ENCODE results near the gene GNAT2. TPM values are rescaled to one million over a fixed set of nuclear protein-coding genes. Genes with fewer than 3 reads are reported as not detected.
A peak's percentile ranks its signal among the peaks of the same experiment; 100 is the strongest.

The GNAT2 gene
- total RNA-seq, 1 experiment from 2014 or later: 0.52 TPM

DNA sequence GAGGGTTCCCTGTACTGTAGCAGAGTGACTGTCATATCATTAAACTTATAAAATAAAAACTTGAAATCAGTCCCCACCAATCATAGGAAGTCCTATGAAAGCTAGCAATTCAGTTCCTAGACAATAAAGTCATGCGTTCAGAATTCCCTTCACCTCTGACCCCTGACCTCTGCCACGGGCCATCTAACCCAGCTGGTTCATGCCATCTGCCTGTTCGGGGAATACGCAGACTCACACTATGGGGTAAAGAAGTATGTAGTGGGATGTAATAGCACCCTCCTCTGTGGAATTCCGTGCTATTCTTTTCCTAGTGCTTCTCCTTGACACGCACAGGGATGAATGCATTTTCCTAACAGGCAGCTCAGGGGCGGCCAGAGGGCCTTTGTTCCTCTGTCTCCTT lies 38.6 kb upstream of the GNAT2 start:
- Histone ChIP-seq H2AFZ (no peak overlapping the region), H3K9me3 (ENCODE audit: insufficient read depth, low read depth) (0 out of 2 replicates have a peak, but pooled peaks cover 3% of the 10 kb centered on the region), H3K4me1 (replicated peaks; ENCODE audit: insufficient read depth) (peaks cover 45% of the 10 kb centered on the region), H3K4me2 (peak overlapping the region; percentile 28), H3F3A (ENCODE audit: insufficient read depth, low read depth) (peaks cover 22% of the 10 kb centered on the region; the same call in 1 of the 2 replicates), H3K27ac (no peak overlapping the region), H3K4me3 (no peak overlapping the region), H3K27me3 (ENCODE audit: insufficient read depth, low read depth) (no peaks in the 10 kb centered on the region), H3K36me3 (ENCODE audit: low read depth) (no peaks in the 10 kb centered on the region), H4K20me1 (ENCODE audit: insufficient read depth) (no peaks in the 10 kb centered on the region), H3K9me2 (ENCODE audit: insufficient read depth) (no peaks in the 10 kb centered on the region), H3K79me2 (ENCODE audit: low read depth) (no peaks in the 10 kb centered on the region)
- intact Hi-C loops (cut with micrococcal nuclease; ENCODE audit: unreplicated experiment): loop anchor here (5.0 kb wide), 1 partner anchor 59 kb away; no protein-coding TSS in a partner anchor
- no TSS peak for BruUV-seq (replicated peaks)
- DNase-seq: peak in 1 of 2 experiments; percentile 21
- CTCF ChIA-PET: no interaction called here
- POLR2A ChIA-PET (ENCODE audit: unreplicated experiment): no interaction called here
- no peak for TF ChIP-seq EZH2 (IDR thresholded peaks at IDR 0.05; ENCODE audit: low read depth)
- TF ChIP-seq, protein P1, sequence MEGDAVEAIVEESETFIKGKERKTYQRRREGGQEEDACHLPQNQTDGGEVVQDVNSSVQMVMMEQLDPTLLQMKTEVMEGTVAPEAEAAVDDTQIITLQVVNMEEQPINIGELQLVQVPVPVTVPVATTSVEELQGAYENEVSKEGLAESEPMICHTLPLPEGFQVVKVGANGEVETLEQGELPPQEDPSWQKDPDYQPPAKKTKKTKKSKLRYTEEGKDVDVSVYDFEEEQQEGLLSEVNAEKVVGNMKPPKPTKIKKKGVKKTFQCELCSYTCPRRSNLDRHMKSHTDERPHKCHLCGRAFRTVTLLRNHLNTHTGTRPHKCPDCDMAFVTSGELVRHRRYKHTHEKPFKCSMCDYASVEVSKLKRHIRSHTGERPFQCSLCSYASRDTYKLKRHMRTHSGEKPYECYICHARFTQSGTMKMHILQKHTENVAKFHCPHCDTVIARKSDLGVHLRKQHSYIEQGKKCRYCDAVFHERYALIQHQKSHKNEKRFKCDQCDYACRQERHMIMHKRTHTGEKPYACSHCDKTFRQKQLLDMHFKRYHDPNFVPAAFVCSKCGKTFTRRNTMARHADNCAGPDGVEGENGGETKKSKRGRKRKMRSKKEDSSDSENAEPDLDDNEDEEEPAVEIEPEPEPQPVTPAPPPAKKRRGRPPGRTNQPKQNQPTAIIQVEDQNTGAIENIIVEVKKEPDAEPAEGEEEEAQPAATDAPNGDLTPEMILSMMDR (conservative IDR thresholded peaks at IDR 0.05): no peak

DNA sequence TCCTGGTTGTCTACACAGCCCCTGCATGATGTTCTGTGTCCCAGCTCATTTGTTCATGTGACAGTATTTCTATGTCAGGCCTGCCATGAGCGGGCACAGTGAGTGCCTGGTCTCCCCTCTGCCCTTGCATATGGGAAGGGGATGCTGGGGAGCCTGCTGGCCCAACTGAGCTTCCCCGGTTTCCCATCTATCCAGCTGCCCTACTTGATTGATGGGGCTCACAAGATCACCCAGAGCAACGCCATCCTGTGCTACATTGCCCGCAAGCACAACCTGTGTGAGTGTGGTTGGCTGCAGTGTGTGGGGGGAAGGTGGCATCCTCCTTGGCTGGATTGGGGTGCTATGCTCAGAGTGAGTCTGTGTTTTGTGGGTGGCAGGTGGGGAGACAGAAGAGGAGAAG lies 38.0 kb upstream of the GNAT2 start:
- intact Hi-C loops (cut with micrococcal nuclease; ENCODE audit: unreplicated experiment): loop anchor here (5.0 kb wide), 1 partner anchor 60 kb away; no protein-coding TSS in a partner anchor
- BruUV-seq (replicated peaks): no TSS peak
- Histone ChIP-seq H3K4me3 (no peak overlapping the region), H3K4me1 (replicated peaks; ENCODE audit: insufficient read depth) (peaks cover 51% of the 10 kb centered on the region), H3K4me2 (peak overlapping the region; percentile 11; the same call in 1 of the 2 replicates), H3K9me2 (ENCODE audit: insufficient read depth) (no peaks in the 10 kb centered on the region), H3K36me3 (ENCODE audit: low read depth) (no peaks in the 10 kb centered on the region), H2AFZ (no peak overlapping the region), H3K79me2 (ENCODE audit: low read depth) (no peaks in the 10 kb centered on the region), H3K9me3 (ENCODE audit: insufficient read depth, low read depth) (0 out of 2 replicates have a peak, but pooled peaks cover 3% of the 10 kb centered on the region), H3K27me3 (ENCODE audit: insufficient read depth, low read depth) (no peaks in the 10 kb centered on the region), H3K27ac (no peak overlapping the region), H4K20me1 (ENCODE audit: insufficient read depth) (no peaks in the 10 kb centered on the region), H3F3A (ENCODE audit: insufficient read depth, low read depth) (peaks cover 24% of the 10 kb centered on the region; the same call in 1 of the 2 replicates)
- POLR2A ChIA-PET (ENCODE audit: unreplicated experiment): interaction anchor here (0.6 kb wide), 1 partner anchor 1728 kb away, joined by 3 read pairs; no protein-coding TSS in a partner anchor
- CTCF ChIA-PET: no interaction called here
- TF ChIP-seq EZH2 (IDR thresholded peaks at IDR 0.05; ENCODE audit: low read depth): no peak
- TF ChIP-seq, protein P1 (conservative IDR thresholded peaks at IDR 0.05): no peak
- DNase-seq: peak in 1 of 2 experiments; percentile 13

GRCh38 chr1:109655615-109656519 lies 36.5 kb upstream of the GNAT2 start, which contains the start of gene GSTM4:
Gene GSTM4 (plus strand): TSS chr1:109656099. CDS start chr1:109656390, 291 bp downstream.
- no peaks in the 10 kb centered on the region for H3K36me3 ChIP-seq (ENCODE audit: low read depth)
- H4K20me1 ChIP-seq (ENCODE audit: insufficient read depth): no peaks in the 10 kb centered on the region
- H3K27me3 ChIP-seq (ENCODE audit: insufficient read depth, low read depth): no peaks in the 10 kb centered on the region
- no peaks in the 10 kb centered on the region for H3K9me2 ChIP-seq (ENCODE audit: insufficient read depth)
- intact Hi-C loops (cut with micrococcal nuclease; ENCODE audit: unreplicated experiment): loop anchor here (5.0 kb wide), 1 partner anchor 61 kb away; no protein-coding TSS in a partner anchor
- peak within 1 kb of the TSS; percentile 76 for H2AFZ ChIP-seq
- TSS peak; percentile 63 for BruUV-seq (replicated peaks)
- DNase-seq: peak; percentile 43 to 50
- H3K4me2 ChIP-seq: peak within 1 kb of the TSS; percentile 68
- CTCF ChIA-PET: interaction anchor here (0.8 kb wide), 1 partner anchor 16 kb away, joined by 3 read pairs; no protein-coding TSS in a partner anchor
- no peak for TF ChIP-seq EZH2 (IDR thresholded peaks at IDR 0.05; ENCODE audit: low read depth)
- TF ChIP-seq, protein P1 (conservative IDR thresholded peaks at IDR 0.05): no peak
- peaks cover 3% of the 10 kb centered on the region; the same call in 1 of the 2 replicates for H3K9me3 ChIP-seq (ENCODE audit: insufficient read depth, low read depth)
- H3K27ac ChIP-seq: no peak within 1 kb of the TSS
- no peaks in the 10 kb centered on the region for H3K79me2 ChIP-seq (ENCODE audit: low read depth)
- peaks cover 24% of the 10 kb centered on the region; the same call in 1 of the 2 replicates for H3F3A ChIP-seq (ENCODE audit: insufficient read depth, low read depth)
- POLR2A ChIA-PET (ENCODE audit: unreplicated experiment): interaction anchor here (0.6 to 0.7 kb wide), 3 partner anchors 16 to 530 kb away, joined by 3 to 5 read pairs (median 3); no protein-coding TSS in a partner anchor
- H3K4me1 ChIP-seq (replicated peaks; ENCODE audit: insufficient read depth): peaks cover 66% of the 10 kb centered on the region
- H3K4me3 ChIP-seq: peak within 1 kb of the TSS; percentile 54

Data from PC-9 (cell line).